PFSK-1 (cell line): ENCODE data around the gene CBLN3.

Source experiments
- SIN3A ChIP-seq: IDR thresholded peaks from 2 replicates; pipeline ENCODE4 v1.6.1; 2012; ENCODE audit warnings: mild to moderate bottlenecking, low read length, moderate library complexity, borderline replicate concordance; ENCODE audit not compliant: insufficient read depth
- TF ChIP-seq, protein P1 (sequence below), 2 experiments: IDR thresholded peaks; 2 replicates each; pipeline versions ENCODE4 v1.6.1 to v1.8.0; 2011 to 2012; ENCODE audit warnings: low read depth in 2 of 2, low read length in 2 of 2, control low read depth in 1 of 2, inconsistent platforms in 1 of 2, mild to moderate bottlenecking in 1 of 2, moderate library complexity in 1 of 2; ENCODE audit not compliant: insufficient read depth in 1 of 2

DNA sequence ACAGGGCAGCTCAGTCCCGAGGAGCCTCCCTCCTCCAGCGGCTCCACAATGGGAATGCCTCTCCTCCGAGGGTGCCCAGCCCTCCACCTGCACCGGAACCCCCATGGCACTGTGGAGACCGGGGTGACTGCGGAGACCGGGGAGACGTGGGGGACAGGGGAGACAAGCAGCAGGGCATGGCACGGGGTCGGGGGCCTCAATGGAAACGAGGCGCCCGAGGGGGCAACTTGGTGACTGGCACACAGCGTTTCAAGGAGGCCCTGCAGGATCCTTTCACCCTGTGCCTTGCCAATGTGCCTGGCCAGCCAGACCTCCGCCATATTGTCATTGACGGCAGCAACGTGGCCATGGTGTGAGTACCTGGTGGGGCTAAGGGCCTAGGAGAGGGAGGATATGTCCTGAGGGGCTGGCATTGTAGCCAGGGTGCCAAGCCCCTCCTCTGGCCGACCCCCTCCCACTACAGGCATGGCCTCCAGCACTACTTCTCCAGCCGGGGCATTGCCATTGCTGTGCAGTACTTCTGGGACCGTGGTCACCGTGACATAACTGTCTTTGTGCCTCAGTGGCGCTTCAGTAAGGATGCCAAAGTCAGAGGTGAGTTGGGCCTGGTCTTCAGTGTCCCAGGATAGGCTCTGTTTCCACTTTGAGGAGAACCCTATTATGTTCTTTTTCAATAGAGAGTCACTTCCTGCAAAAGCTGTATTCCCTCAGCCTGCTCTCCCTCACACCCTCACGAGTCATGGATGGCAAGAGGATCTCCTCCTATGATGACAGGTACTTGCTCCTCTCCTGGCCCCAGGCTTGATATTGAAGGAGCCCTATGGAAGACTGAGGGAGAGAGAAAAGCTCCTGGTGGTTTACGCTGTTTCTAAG is 3.0 kb upstream of the CBLN3 start:
- no peak for TF ChIP-seq SIN3A
- TF ChIP-seq, protein P1, sequence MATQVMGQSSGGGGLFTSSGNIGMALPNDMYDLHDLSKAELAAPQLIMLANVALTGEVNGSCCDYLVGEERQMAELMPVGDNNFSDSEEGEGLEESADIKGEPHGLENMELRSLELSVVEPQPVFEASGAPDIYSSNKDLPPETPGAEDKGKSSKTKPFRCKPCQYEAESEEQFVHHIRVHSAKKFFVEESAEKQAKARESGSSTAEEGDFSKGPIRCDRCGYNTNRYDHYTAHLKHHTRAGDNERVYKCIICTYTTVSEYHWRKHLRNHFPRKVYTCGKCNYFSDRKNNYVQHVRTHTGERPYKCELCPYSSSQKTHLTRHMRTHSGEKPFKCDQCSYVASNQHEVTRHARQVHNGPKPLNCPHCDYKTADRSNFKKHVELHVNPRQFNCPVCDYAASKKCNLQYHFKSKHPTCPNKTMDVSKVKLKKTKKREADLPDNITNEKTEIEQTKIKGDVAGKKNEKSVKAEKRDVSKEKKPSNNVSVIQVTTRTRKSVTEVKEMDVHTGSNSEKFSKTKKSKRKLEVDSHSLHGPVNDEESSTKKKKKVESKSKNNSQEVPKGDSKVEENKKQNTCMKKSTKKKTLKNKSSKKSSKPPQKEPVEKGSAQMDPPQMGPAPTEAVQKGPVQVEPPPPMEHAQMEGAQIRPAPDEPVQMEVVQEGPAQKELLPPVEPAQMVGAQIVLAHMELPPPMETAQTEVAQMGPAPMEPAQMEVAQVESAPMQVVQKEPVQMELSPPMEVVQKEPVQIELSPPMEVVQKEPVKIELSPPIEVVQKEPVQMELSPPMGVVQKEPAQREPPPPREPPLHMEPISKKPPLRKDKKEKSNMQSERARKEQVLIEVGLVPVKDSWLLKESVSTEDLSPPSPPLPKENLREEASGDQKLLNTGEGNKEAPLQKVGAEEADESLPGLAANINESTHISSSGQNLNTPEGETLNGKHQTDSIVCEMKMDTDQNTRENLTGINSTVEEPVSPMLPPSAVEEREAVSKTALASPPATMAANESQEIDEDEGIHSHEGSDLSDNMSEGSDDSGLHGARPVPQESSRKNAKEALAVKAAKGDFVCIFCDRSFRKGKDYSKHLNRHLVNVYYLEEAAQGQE (IDR thresholded peaks at IDR 0.05; ENCODE audit: insufficient read depth in 1 of 2, low read depth in 2 of 2, low read length in 2 of 2): no peak
